ENCODE data around the gene KLHL2. TPM values are rescaled to one million over a fixed set of nuclear protein-coding genes. Genes with fewer than 3 reads are reported as not detected.
A peak's percentile ranks its signal among the peaks of the same experiment; 100 is the strongest.
"Not testable (repeated sequence)": the region's sequence is repeated elsewhere in the genome, so short reads cannot be mapped to it uniquely, and the experiment has no call there.

The KLHL2 gene
- total RNA-seq, 1 donor from 2014 or later: 31.4 TPM

- not testable (repeated sequence) for DNase-seq (ENCODE audit: low read depth)
These were observed 79.4 kb downstream of the KLHL2 start for GRCh38 chr4:165286619-165287340.

- no peak for DNase-seq (ENCODE audit: low read depth)
These were observed 80.9 kb downstream of the KLHL2 start for GRCh38 chr4:165288226-165288625.

DNA sequence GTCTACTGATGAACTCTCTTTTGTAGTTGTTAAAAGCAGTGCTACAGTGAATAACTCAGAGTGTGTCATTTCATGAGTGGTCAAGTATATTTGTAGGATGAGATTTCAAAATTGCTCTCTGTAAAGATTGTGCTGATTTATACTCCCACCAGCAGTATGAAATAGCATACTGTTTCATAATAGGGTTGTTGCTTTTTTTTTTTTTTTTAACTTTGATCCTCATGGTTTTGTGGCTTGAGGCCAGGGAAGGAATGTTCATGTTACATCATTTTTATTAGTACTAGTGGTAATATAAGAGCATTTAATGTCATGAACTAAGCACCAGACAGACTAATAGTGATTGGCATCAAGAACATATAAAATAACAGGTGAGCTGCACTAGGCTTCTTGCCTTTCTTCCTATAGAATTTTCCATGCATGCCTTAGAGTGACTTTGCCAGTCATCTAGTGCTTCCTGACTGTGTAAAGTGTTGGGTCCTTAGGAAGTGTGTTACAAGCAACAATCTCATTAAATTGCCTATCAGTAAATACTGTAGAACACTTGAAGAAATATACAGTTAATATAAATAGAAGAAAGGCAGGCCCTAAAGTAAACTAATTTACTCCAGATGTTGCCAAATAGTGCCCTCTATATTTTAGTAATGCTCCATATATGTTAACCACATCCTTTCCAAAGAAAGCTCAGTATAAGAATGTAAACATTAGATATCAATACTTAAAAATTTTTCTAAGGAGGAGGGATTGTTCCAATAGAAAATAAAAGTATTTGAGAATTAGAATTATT is 81.5 kb downstream of the KLHL2 start:
- peak; percentile 61 for DNase-seq (ENCODE audit: low read depth)

DNA sequence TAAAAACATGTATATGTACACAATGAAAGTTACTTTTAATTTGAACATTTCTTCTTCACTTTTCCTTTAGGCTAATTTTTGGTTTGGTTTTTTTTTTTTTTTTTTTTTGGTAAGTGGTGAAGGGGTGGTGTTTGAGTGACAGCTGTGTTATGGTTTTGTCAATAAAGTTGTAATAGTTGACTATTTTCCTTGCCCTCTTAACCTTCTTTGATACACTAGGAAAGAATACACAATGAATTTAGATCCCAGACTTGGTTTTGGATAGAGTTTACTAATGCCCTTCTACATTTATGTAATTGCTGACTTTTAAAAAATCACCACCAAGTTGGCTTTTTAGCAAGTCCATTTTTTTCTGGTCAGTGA is 82.0 kb downstream of the KLHL2 start:
- no peak for DNase-seq (ENCODE audit: low read depth)

- DNase-seq (ENCODE audit: low read depth): no peak
These were observed 85.7 kb downstream of the KLHL2 start for GRCh38 chr4:165293061-165293460.

DNA sequence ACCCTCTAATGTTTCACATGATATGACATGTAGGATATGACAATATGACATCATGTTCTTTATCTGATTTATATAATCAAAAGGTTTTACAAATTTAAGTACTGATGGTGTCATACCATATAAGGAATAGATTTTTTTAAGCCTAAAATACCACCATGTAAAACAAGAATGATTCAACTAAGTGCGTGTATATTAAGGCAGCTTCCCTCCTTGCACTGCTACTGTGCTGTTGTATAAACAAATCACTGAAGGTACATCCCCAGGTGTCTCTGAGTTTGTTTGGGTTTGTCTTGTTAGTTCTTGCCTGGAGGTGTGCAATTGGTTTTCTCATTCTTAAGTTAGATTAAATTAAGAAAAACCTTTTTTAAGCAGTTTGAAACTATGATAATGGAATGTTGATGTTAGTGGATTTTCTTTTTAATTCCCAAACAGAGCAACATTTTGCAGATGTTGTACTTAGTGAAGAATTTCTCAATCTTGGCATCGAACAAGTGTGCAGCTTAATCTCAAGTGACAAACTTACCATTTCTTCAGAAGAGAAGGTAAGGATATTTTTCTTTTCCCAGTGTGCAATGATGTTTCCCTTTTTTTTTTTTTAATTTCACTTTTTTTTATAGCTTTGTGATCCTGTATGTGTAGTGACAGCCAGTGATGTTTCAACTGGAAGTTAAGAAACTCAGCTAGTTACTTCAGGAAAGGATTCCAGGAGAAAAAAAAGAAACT is 86.7 kb downstream of the KLHL2 start:
- DNase-seq (ENCODE audit: low read depth): no peak

DNA sequence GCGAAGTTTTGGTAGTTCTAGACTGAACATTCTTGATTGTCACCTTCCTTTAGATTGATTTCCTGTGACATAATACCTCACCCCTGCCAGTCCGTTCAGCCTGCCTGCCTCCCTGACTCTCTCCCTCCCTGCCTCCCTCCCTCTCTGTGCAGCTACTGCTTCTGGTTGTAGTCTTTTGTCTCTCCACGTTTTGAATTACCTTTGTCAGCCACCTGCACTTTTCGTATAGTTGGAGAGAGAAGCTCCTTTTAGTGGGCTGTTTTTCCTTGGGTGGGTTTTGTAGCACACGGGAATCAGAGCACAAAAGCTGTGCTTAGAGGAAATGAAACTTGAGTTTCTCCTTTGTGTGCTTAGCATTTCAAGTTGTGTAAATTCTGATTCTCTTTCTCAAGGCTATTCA is 87.5 kb downstream of the KLHL2 start:
- DNase-seq (ENCODE audit: low read depth): no peak

- DNase-seq (ENCODE audit: low read depth): no peak
These were observed 90.3 kb downstream of the KLHL2 start for GRCh38 chr4:165297626-165298025.

- DNase-seq (ENCODE audit: low read depth): no peak
These were observed 92.2 kb downstream of the KLHL2 start for GRCh38 chr4:165299399-165300060.

DNA sequence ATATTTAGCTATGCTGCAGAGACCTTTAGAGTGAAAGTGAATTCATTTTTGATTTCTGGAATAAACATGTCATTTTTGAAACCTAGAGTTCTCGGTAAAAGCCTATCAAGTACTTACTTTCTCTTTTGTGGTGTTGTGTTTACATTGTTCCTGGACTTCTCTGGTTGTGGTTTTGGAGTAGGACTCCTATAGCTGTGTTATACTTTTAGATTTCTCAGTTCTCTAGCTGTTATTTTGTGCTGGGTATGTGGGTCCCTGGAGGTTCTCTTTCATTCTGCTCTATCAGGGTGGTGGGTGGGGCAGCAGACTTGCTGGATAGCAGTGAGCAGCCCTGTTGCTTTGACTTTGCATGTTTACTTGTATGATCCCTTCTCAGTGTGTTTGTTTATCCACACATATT is 94.5 kb downstream of the KLHL2 start:
- peak; percentile 9 for DNase-seq (ENCODE audit: low read depth)

- DNase-seq (ENCODE audit: low read depth): no peak
These were observed 95.3 kb downstream of the KLHL2 start for GRCh38 chr4:165302658-165303057.

DNA sequence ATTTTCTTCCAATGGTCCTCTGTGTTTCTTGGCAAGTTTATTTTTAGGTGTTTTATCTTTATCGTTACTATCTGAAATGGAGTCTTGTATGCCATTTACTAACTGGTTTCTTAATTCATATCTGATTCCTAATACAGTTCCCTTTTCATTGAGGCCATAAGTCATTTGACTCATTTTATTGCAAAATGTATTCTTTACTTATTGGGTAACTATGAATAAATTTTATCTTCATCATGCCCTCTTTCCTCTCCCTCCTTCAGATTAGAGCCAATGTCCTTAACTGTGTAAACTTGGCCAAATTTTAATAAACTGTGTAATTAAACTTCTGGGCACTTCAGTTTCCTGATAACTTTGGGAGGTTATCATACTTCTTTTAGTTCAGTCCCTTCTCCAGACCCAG is 100.8 kb downstream of the KLHL2 start:
- no peak for DNase-seq (ENCODE audit: low read depth)

DNA sequence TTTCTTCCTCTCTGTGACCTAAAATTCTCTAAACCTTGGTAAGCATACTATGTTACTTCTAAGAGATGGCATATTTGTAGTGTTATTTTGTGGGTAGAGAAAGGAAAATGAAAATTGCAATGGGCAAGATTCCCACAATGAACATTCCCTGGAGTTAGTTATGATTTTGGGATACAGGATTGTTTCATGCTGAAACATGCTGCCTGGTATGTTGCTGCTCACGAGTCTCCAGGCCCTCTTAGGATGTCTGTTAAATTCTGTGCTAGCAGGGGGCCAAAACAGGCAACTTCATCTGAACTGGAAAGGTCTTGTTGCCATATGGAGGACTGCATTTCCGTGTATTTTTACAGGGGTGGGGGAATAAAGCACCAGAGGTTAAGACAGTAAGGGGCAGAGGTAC is 101.2 kb downstream of the KLHL2 start:
- DNase-seq (ENCODE audit: low read depth): no peak

DNA sequence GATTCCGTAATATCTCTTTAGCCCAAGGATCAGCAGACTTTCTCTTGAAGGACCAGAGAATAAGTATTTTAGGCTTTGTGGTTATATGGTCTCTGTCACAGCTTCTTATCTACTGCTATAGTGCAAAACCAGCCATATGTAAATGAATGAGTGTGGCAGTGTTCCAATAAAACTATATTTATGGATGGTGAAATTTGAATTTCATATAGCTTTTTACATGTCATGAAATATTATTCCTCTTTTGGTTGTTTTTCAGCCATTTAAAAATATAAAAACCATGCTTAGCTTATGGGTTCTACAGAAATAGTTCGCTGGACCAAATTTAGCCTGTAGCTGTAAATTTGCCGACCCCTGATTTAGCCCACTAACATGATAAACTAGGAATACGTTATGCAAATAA is 102.1 kb downstream of the KLHL2 start:
- no peak for DNase-seq (ENCODE audit: low read depth)

- DNase-seq (ENCODE audit: low read depth): no peak
These were observed 105.1 kb downstream of the KLHL2 start for GRCh38 chr4:165312506-165312905.

- DNase-seq (ENCODE audit: low read depth): no peak
These were observed 111.7 kb downstream of the KLHL2 start for GRCh38 chr4:165319030-165319429.

- DNase-seq (ENCODE audit: low read depth): no peak
These were observed 112.1 kb downstream of the KLHL2 start for GRCh38 chr4:165319509-165319908.

DNA sequence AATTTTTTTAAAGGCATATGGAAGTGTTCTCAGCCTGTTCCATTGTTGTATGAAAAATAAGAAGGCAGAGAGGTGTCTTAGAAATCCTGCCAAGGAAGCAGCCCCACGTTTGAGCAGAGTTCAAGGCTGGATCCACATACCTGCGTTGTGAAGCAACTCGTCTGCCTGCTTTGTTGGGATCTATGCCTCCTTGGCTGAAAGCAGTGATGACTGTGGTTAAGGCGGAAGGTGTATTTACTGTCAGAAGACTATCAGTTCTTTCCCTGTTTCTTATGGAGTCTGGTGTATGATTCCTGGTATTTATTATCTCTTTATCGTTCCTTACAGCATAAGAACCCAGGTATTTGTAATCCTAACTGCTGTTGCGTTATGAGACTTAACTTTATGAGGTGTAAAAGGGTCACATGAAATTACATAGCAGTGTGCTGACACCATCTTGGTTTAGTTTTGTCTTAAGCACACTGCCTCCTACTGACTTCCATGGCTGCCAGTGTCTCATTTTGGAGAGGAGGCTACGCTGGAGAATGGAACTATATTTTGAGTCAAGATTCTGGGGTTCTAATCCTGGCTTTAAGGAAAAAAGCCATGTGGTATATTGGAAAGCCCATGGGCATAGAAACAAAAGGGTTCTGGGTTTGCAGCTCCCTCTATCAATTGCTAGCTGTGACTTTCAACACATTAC is 117.0 kb downstream of the KLHL2 start:
- no peak for DNase-seq (ENCODE audit: low read depth)

- no peak for DNase-seq (ENCODE audit: low read depth)
These were observed 117.5 kb downstream of the KLHL2 start for GRCh38 chr4:165324918-165325304.

DNA sequence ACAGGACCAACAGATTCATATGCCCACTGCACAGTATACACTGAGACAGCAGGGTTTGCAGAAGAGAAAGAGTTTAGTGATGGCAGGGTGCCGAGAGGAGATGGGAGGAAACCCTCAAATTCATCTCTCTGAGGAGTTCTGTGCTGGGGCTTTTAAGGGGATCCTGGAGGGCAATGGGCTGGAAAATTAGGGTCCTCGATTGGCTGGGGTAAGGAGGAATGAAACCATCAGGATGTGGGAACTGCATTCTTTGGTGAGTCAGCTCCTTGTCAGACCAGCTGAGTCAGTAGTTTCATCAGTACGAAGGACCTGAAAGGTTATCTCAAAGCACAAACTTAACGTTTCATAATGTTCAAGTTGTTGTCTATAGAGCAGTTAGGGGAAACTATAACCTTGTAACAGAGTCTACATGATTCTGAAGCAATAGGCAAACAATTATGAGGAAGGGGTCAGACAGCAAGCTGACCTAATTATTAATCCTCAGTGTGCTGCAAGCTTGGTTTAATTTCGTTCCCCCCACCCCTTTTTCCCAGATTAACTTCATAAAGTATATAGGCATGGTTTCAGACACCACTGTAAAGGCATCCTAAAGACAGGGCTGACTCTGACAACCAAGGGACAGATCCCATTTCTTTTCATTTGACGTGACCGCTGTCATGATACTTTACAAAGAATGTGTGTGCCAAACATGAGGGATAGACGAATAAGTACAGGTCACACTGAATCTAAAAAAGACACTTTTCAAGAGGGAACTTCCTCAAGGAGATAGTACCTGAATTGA is 118.6 kb downstream of the KLHL2 start:
- DNase-seq (ENCODE audit: low read depth): peak; percentile 51
